ENCODE results near the gene CROCC2.

GRCh38 chr2:240933048-240933965 is 27.2 kb downstream of the CROCC2 start:
- TF ChIP-seq EZH2 (IDR thresholded peaks at IDR 0.05; ENCODE audit: borderline replicate concordance, low read depth, low read length, severe bottlenecking) (no peak), CTCF (IDR thresholded peaks at IDR 0.05; ENCODE audit: borderline replicate concordance, extremely low read depth, low read length, poor library complexity, severe bottlenecking) (no peak)

All from DND-41 (cell line).